ENCODE measurements around the gene MAP3K10. TPM values are rescaled to one million over a fixed set of nuclear protein-coding genes. Genes with fewer than 3 reads are reported as not detected.

The MAP3K10 gene
- total and polyA plus RNA-seq, 12 donors = 10.8 to 31.2 (median 15.8) TPM

DNA sequence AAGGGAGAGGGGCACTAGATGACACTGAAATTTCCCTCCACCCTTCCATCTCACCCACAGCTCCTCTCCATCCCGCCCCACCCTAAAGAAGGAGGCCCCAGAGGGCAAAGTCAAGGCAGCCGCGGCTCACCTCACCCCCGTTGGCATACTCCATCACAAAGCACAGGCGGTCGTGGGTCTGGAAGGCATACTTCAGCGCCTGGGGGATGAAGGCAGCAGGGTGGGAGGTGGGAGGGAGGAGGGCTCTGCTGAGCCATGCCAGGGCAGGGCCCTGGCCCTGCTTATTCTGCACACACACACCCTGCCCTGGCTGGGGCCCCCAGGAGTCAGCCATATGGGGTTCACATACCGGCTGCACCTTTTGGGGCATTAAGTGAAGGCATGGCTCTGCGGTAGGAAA, 47.5 kb downstream of the MAP3K10 start:
- H3K4me1 ChIP-seq = peaks cover 12 to 30% (median 23%) of the 10 kb centered on the region in 9 donors
- no peak for DNase-seq
- no peaks in the 10 kb centered on the region for H3K27me3 ChIP-seq
- WGBS, 2 donors = 91 to 94% methylated on average over 9 of the region's 9 CpGs
- no peak for ATAC-seq
- no peak overlapping the region for H3K27ac ChIP-seq
- no peak overlapping the region for H3K4me3 ChIP-seq
- intact Hi-C loops (cut with DNase I) = no loop called here
- H3K9me3 ChIP-seq = no peaks in the 10 kb centered on the region
- no peak for TF ChIP-seq CTCF (IDR thresholded peaks at IDR 0.05)
- peaks cover 0 to 87% (median 46%) of the 10 kb centered on the region in 9 donors for H3K36me3 ChIP-seq

DNA sequence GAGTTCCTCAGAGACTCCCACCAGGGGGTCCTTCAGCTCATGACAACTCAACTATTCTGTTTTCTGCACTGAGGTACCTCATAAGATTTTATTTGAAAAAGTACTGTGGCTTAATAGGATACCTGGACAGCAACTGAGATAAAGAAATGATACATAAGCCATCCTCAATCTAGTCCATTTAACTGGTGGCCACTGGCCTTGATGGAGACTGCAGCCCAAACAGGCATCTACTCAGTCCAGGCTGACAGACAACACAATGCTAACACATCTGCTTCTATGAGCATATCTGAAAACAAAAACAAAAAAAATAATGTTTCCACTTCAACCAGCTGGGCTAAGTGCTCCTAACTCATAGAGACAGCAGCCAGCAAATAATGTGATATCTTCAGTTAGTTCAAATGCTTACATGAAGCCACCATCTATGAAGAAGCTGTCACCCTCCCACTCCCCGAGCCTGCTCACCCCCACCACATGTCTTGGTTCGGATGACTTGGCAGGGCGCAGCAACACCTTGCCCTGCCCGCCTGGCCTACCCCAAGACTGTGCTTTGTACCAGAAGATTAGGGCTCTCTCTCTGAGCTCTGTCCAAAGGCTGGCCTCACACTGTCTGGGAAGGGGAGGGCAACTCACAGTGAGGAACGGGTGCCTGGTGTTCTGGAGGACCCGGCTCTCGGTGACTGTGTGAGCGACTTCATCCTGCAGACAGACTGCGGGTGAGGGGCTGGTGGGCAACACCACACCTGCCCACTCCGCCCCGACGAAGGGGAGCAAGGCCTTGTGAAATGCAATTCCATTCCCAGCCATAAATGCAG, 48.4 kb downstream of the MAP3K10 start:
- no peak for ATAC-seq
- 94 to 96% methylated on average over 12 of the region's 12 CpGs for WGBS, 2 donors

DNA sequence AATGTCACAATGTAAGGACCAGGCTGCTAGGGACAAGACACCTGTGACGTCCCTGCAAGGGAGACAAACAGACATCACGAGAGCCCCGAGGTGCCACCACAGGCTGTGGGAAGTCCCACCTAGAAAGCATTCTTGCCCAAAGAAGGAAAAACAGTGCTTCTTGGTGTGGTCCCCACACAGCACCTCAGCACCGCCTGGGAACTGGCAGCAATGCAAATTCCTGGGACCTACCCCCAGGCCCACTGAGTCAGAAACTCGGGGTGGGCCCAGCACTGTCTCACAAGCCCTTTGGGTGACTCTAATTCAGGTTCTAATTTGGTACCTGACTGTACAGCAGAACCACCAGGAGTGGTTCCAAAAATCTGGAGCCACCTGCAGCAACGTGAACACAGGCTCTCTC, 49.1 kb downstream of the MAP3K10 start:
- Histone ChIP-seq H3K4me3 (no peak overlapping the region), H3K27me3 (no peaks in the 10 kb centered on the region), H3K36me3 (peaks cover 0 to 71% (median 39%) of the 10 kb centered on the region in 9 donors), H3K9me3 (no peaks in the 10 kb centered on the region), H3K4me1 (peaks cover 12 to 39% (median 25%) of the 10 kb centered on the region in 9 donors), H3K27ac (no peak overlapping the region)
- intact Hi-C loops (cut with DNase I) = no loop called here
- 95% methylated on average over 6 of the region's 6 CpGs for WGBS, 2 donors
- no peak for TF ChIP-seq CTCF (IDR thresholded peaks at IDR 0.05)
- DNase-seq = no peak
- no peak for ATAC-seq

More for the DNA sequence above, 48.4 kb downstream of the MAP3K10 start:
- Histone ChIP-seq H3K9me3 (no peaks in the 10 kb centered on the region), H3K36me3 (peaks cover 0 to 78% (median 46%) of the 10 kb centered on the region in 9 donors), H3K27ac (no peak overlapping the region), H3K27me3 (no peaks in the 10 kb centered on the region), H3K4me1 (peaks cover 12 to 32% (median 23%) of the 10 kb centered on the region in 9 donors), H3K4me3 (no peak overlapping the region)
- no peak for TF ChIP-seq CTCF (IDR thresholded peaks at IDR 0.05)
- DNase-seq = no peak
- intact Hi-C loops (cut with DNase I) = no loop called here

GRCh38 chr19:40241125-40241808, 50.0 kb downstream of the MAP3K10 start:
- no peak for TF ChIP-seq CTCF (IDR thresholded peaks at IDR 0.05)
- H3K4me1 ChIP-seq = peaks cover 12 to 47% (median 30%) of the 10 kb centered on the region in 9 donors
- H3K36me3 ChIP-seq = peaks cover 0 to 62% (median 33%) of the 10 kb centered on the region in 9 donors
- ATAC-seq (peak in 2 of 8 donors; percentile 18 to 21), DNase-seq (no peak)
- no peak overlapping the region for H3K4me3 ChIP-seq
- H3K9me3 ChIP-seq = no peaks in the 10 kb centered on the region
- H3K27ac ChIP-seq = peak overlapping the region in 8 of 10 donors; percentile 10 to 79 (median 66)
- no peaks in the 10 kb centered on the region for H3K27me3 ChIP-seq
- intact Hi-C loops (cut with DNase I) = no loop called here
- 75 to 76% methylated on average over 12 of the region's 12 CpGs for WGBS, 2 donors
